ENCODE data around the gene IGSF21. TPM values are rescaled to one million over a fixed set of nuclear protein-coding genes. Genes with fewer than 3 reads are reported as not detected.

Gene IGSF21
- total and polyA plus RNA-seq, 2 of the 8 experiments (the other 6 are each of a cell fraction or from before 2014, with no cell fraction given): 22.5 to 28.5 TPM

DNA sequence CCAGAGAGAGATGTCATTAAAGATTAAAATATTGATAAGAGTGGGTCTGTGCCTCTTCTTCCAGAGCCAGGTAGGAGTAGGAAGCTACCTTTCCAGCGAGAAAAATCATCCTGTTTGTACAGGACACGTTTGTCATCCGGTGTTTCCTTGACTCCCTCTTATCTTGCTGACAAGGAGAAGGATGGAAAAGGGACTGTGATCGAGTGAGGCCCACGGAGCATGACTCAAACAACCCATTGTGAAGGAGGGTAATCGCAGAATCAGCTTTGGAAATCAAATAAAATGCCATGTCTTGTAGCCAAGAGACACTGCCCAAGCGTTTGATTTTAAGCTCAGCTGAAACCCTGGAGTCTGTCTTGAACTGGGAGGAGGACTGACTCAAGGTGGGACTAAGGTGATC lies 97.7 kb downstream of the IGSF21 start (continued):
- TF ChIP-seq, protein P1, sequence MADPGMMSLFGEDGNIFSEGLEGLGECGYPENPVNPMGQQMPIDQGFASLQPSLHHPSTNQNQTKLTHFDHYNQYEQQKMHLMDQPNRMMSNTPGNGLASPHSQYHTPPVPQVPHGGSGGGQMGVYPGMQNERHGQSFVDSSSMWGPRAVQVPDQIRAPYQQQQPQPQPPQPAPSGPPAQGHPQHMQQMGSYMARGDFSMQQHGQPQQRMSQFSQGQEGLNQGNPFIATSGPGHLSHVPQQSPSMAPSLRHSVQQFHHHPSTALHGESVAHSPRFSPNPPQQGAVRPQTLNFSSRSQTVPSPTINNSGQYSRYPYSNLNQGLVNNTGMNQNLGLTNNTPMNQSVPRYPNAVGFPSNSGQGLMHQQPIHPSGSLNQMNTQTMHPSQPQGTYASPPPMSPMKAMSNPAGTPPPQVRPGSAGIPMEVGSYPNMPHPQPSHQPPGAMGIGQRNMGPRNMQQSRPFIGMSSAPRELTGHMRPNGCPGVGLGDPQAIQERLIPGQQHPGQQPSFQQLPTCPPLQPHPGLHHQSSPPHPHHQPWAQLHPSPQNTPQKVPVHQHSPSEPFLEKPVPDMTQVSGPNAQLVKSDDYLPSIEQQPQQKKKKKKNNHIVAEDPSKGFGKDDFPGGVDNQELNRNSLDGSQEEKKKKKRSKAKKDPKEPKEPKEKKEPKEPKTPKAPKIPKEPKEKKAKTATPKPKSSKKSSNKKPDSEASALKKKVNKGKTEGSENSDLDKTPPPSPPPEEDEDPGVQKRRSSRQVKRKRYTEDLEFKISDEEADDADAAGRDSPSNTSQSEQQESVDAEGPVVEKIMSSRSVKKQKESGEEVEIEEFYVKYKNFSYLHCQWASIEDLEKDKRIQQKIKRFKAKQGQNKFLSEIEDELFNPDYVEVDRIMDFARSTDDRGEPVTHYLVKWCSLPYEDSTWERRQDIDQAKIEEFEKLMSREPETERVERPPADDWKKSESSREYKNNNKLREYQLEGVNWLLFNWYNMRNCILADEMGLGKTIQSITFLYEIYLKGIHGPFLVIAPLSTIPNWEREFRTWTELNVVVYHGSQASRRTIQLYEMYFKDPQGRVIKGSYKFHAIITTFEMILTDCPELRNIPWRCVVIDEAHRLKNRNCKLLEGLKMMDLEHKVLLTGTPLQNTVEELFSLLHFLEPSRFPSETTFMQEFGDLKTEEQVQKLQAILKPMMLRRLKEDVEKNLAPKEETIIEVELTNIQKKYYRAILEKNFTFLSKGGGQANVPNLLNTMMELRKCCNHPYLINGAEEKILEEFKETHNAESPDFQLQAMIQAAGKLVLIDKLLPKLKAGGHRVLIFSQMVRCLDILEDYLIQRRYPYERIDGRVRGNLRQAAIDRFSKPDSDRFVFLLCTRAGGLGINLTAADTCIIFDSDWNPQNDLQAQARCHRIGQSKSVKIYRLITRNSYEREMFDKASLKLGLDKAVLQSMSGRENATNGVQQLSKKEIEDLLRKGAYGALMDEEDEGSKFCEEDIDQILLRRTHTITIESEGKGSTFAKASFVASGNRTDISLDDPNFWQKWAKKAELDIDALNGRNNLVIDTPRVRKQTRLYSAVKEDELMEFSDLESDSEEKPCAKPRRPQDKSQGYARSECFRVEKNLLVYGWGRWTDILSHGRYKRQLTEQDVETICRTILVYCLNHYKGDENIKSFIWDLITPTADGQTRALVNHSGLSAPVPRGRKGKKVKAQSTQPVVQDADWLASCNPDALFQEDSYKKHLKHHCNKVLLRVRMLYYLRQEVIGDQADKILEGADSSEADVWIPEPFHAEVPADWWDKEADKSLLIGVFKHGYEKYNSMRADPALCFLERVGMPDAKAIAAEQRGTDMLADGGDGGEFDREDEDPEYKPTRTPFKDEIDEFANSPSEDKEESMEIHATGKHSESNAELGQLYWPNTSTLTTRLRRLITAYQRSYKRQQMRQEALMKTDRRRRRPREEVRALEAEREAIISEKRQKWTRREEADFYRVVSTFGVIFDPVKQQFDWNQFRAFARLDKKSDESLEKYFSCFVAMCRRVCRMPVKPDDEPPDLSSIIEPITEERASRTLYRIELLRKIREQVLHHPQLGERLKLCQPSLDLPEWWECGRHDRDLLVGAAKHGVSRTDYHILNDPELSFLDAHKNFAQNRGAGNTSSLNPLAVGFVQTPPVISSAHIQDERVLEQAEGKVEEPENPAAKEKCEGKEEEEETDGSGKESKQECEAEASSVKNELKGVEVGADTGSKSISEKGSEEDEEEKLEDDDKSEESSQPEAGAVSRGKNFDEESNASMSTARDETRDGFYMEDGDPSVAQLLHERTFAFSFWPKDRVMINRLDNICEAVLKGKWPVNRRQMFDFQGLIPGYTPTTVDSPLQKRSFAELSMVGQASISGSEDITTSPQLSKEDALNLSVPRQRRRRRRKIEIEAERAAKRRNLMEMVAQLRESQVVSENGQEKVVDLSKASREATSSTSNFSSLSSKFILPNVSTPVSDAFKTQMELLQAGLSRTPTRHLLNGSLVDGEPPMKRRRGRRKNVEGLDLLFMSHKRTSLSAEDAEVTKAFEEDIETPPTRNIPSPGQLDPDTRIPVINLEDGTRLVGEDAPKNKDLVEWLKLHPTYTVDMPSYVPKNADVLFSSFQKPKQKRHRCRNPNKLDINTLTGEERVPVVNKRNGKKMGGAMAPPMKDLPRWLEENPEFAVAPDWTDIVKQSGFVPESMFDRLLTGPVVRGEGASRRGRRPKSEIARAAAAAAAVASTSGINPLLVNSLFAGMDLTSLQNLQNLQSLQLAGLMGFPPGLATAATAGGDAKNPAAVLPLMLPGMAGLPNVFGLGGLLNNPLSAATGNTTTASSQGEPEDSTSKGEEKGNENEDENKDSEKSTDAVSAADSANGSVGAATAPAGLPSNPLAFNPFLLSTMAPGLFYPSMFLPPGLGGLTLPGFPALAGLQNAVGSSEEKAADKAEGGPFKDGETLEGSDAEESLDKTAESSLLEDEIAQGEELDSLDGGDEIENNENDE (IDR thresholded peaks at IDR 0.05; ENCODE audit: insufficient replicate concordance, low read length): no peak
- TF ChIP-seq CHD2 (IDR thresholded peaks at IDR 0.05; ENCODE audit: low read length): no peak
- TF ChIP-seq PHF8 (conservative IDR thresholded peaks at IDR 0.05; ENCODE audit: low read depth, low read length): no peak
- no peak for TF ChIP-seq TEAD4 (IDR thresholded peaks at IDR 0.05; ENCODE audit: low read depth, low read length)
- no peak for TF ChIP-seq KDM5A (IDR thresholded peaks at IDR 0.05; ENCODE audit: low read length)
- no peak for TF ChIP-seq RBBP5 (IDR thresholded peaks at IDR 0.05; ENCODE audit: borderline replicate concordance, low read depth, low read length)
- no peak for TF ChIP-seq RXRA (IDR thresholded peaks at IDR 0.05; ENCODE audit: insufficient read depth, low read depth, low read length)
